Gastrocnemius medialis (tissue), 4 donors: Measurements from ENCODE around the gene FLG2. TPM values are rescaled to one million over a fixed set of nuclear protein-coding genes. Genes with fewer than 3 reads are reported as not detected.

ENCODE experiments used
- ATAC-seq, 2 donors: fragments of 150-250 bp; one replicate each; pipeline ENCODE4 v1.9.1; 2016
- DNase-seq, 2 donors: peaks; one replicate each; pipeline ENCODE4 v3.0.0-alpha.2; 2019
- H3K27ac ChIP-seq, 4 donors: fragments of 200-600 bp; sonication (generic); 1 replicate in 1 of 4; 2 replicates in 3 of 4; pipeline ENCODE4 v1.5.1; 2016 to 2018; ENCODE audit warnings: mild to moderate bottlenecking in 2 of 4, moderate library complexity in 1 of 4
- H3K27me3 ChIP-seq, 3 donors: fragments of 200-600 bp; sonication (generic) in 2 of 3; 1 replicate in 1 of 3; 2 replicates in 2 of 3; pipeline versions ENCODE4 v1.5.1 to v1.6.0; 2016 to 2019; ENCODE audit warnings: mild to moderate bottlenecking in 1 of 3, moderate library complexity in 1 of 3
- H3K36me3 ChIP-seq, 2 donors: fragments of 200-600 bp; sonication (generic) in 1 of 2; one replicate each; pipeline ENCODE4 v1.5.1; 2017 to 2018
- H3K4me1 ChIP-seq, 2 donors: fragments of 200-600 bp; sonication (generic) in 1 of 2; one replicate each; pipeline ENCODE4 v1.5.1; 2016 to 2017; ENCODE audit warnings: mild to moderate bottlenecking in 2 of 2
- H3K4me3 ChIP-seq, 4 donors: fragments of 200-600 bp; sonication (generic) in 3 of 4; 1 replicate in 1 of 4; 2 replicates in 3 of 4; pipeline ENCODE4 v1.5.1; 2016 to 2019; ENCODE audit warnings: mild to moderate bottlenecking in 2 of 4
- H3K9me3 ChIP-seq, 3 donors: fragments of 200-600 bp; sonication (generic) in 2 of 3; 1 replicate in 1 of 3; 2 replicates in 2 of 3; pipeline ENCODE4 v1.5.1; 2016 to 2019
- POLR2A ChIP-seq, 2 donors: fragments of 450-650 bp; IDR thresholded peaks; one replicate each; pipeline ENCODE4 v1.6.1; 2017; ENCODE audit warnings: antibody characterized with exemption in 2 of 2, mild to moderate bottlenecking in 2 of 2, moderate library complexity in 2 of 2
- in situ Hi-C, 4 donors: fragments of 200-750 bp; cut with MboI; loops; one replicate each; pipeline versions ENCODE4 v1.15.0 to v1.8.0; 2017; ENCODE audit warnings: low sequenced_read_pairs in 4 of 4
- intact Hi-C: fragments of 100-400 bp; cut with DNase I; formaldehyde crosslinking; loops from one replicate; pipeline ENCODE4 v1.15.1; 2023; ENCODE audit warnings: low total_unique reads
- total RNA-seq, 4 donors: library from RNA; depleted of rRNA; stranded (reverse); fragments of >200 nt; gene quantifications; one replicate each; pipeline versions ENCODE4 v1.1.0 to v1.2.3, GENCODE V29; 2016
- TF ChIP-seq, protein P1 (sequence below), 5 experiments: fragments of 450-650 bp in 3 of 5; fragments of 200-600 bp in 2 of 5; sonication (generic) in 2 of 5; IDR thresholded peaks in 4 of 5; conservative IDR thresholded peaks in 1 of 5; 1 replicate in 4 of 5; 2 replicates in 1 of 5; pipeline ENCODE4 v1.5.1; 2016 to 2019; ENCODE audit warnings: antibody characterized with exemption in 5 of 5, mild to moderate bottlenecking in 3 of 5, moderate library complexity in 3 of 5

FLG2 gene
- total RNA-seq: not detected

GRCh38 chr1:152359906-152360305 is at the start of gene FLG2:
Gene FLG2, minus strand, starts transcription at chr1:152360006. Its CDS starts 1,122 bp downstream, at chr1:152358884.
- TF ChIP-seq POLR2A (IDR thresholded peaks at IDR 0.05): no peak
- TF ChIP-seq, protein P1, sequence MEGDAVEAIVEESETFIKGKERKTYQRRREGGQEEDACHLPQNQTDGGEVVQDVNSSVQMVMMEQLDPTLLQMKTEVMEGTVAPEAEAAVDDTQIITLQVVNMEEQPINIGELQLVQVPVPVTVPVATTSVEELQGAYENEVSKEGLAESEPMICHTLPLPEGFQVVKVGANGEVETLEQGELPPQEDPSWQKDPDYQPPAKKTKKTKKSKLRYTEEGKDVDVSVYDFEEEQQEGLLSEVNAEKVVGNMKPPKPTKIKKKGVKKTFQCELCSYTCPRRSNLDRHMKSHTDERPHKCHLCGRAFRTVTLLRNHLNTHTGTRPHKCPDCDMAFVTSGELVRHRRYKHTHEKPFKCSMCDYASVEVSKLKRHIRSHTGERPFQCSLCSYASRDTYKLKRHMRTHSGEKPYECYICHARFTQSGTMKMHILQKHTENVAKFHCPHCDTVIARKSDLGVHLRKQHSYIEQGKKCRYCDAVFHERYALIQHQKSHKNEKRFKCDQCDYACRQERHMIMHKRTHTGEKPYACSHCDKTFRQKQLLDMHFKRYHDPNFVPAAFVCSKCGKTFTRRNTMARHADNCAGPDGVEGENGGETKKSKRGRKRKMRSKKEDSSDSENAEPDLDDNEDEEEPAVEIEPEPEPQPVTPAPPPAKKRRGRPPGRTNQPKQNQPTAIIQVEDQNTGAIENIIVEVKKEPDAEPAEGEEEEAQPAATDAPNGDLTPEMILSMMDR (IDR thresholded peaks at IDR 0.05 in 4 of 5, conservative IDR thresholded peaks at IDR 0.05 in 1 of 5): no peak
- no peaks in the 10 kb centered on the region for H3K27me3 ChIP-seq
- H3K4me3 ChIP-seq: no peak within 1 kb of the TSS
- no peak within 1 kb of the TSS for H3K27ac ChIP-seq
- H3K9me3 ChIP-seq: no peaks in the 10 kb centered on the region
- DNase-seq: no peak
- intact Hi-C loops (no loop called here), in situ Hi-C loops (no loop called here)
- no peak for ATAC-seq
- H3K36me3 ChIP-seq: no peaks in the 10 kb centered on the region
- no peaks in the 10 kb centered on the region for H3K4me1 ChIP-seq

DNA sequence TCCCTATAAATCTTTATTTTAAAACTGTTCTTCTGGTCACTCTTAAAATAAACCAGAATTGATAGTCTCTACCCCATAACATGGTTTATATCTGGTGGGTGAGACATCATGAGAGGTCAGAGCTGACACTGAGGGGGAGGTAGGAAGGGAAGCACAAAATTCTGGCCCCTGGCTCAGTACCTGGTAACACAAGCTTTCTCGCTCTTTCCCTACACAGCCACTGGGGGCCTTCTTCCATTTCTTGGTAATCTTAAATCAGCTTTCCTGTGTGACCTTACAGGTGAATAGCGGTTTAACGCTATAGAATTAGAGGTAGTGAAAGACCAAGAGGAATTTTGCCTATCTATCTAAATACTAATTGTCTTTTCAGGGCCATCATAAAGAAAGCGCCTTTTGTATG is 48.9 kb upstream of the FLG2 start:
- TF ChIP-seq, protein P1 (IDR thresholded peaks at IDR 0.05 in 4 of 5, conservative IDR thresholded peaks at IDR 0.05 in 1 of 5): no peak
- no peak for TF ChIP-seq POLR2A (IDR thresholded peaks at IDR 0.05)
- Histone ChIP-seq H3K27me3 (no peaks in the 10 kb centered on the region), H3K27ac (no peak overlapping the region), H3K36me3 (no peaks in the 10 kb centered on the region), H3K9me3 (no peaks in the 10 kb centered on the region), H3K4me1 (no peaks in the 10 kb centered on the region), H3K4me3 (no peak overlapping the region)
- in situ Hi-C loops (no loop called here), intact Hi-C loops (no loop called here)
- no peak for DNase-seq
- ATAC-seq: no peak

DNA sequence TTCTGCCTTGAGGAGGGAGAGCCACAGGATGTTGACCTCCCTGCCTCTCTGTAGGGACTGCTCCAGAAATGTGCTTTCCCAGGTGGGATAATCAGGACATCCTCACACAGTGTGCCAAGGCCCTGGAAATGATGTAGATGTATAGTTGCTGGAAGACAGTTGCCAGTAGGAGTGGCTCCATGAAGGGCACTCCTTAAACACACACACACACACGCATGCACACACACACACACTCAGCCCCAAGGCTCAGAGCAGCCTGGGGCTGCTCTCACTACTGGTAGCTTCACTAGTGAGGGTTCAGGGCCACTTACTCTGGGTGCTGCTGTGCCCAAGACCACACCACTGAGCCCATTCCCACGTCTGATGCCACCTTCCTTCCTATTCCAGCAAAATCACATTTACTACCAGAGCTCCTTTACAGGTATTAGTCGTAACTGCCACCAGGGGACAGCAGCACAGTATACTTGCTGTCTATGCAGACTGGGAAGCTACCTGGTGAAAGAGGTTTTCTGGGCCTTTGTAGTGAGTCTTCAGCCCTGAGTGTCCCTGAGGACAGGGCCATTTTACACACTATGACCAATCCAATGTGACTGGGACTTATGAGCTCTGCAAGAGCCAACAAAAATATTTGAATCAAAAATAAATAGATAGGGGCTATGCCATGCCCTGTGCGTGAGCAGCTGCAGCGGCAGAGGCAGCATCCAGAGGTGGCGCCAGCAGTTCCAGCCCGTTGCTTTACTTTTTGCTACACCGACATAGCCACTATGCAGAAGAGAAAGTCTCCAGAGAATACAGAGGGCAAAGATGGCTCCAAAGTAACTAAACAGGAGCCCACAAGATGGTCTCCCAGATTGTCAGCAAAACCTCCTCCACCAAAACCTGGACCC is 39.2 kb upstream of the FLG2 start:
- Histone ChIP-seq H3K9me3 (no peaks in the 10 kb centered on the region), H3K27me3 (no peaks in the 10 kb centered on the region), H3K4me3 (no peak overlapping the region), H3K36me3 (no peaks in the 10 kb centered on the region), H3K27ac (no peak overlapping the region), H3K4me1 (no peaks in the 10 kb centered on the region)
- TF ChIP-seq, protein P1 (IDR thresholded peaks at IDR 0.05 in 4 of 5, conservative IDR thresholded peaks at IDR 0.05 in 1 of 5): no peak
- TF ChIP-seq POLR2A (IDR thresholded peaks at IDR 0.05): no peak
- no peak for DNase-seq
- intact Hi-C loops (no loop called here), in situ Hi-C loops (no loop called here)
- no peak for ATAC-seq

- TF ChIP-seq, protein P1 (IDR thresholded peaks at IDR 0.05 in 4 of 5, conservative IDR thresholded peaks at IDR 0.05 in 1 of 5): no peak
- TF ChIP-seq POLR2A (IDR thresholded peaks at IDR 0.05): no peak
- no peaks in the 10 kb centered on the region for H3K4me1 ChIP-seq
- no peaks in the 10 kb centered on the region for H3K27me3 ChIP-seq
- no peak overlapping the region for H3K27ac ChIP-seq
- H3K9me3 ChIP-seq: no peaks in the 10 kb centered on the region
- intact Hi-C loops: no loop called here
- in situ Hi-C loops: no loop called here
- H3K36me3 ChIP-seq: no peaks in the 10 kb centered on the region
- H3K4me3 ChIP-seq: no peak overlapping the region
- no peak for ATAC-seq
- no peak for DNase-seq
Observed at GRCh38 chr1:152397474-152397873, 37.7 kb upstream of the FLG2 start.
